C4-2B (cell line): Measurements from ENCODE around the gene ACOT7.
A peak's percentile ranks its signal among the peaks of the same experiment; 100 is the strongest.
"Not testable (repeated sequence)": the region's sequence is repeated elsewhere in the genome, so short reads cannot be mapped to it uniquely, and the experiment has no call there.

Source experiments
- H3K27ac ChIP-seq: fragments of 450-650 bp; 2 replicates; pipeline ENCODE4 v1.5.1; 2017
- CTCF ChIP-seq: fragments of 450-650 bp; conservative IDR thresholded peaks from 2 replicates; pipeline ENCODE4 v1.5.1; 2017; ENCODE audit warnings: mild to moderate bottlenecking
- ZFX ChIP-seq: fragments of 450-650 bp; IDR thresholded peaks from 2 replicates; pipeline ENCODE4 v1.6.1; 2017

The ACOT7 gene

GRCh38 chr1:6393400-6394187 is at the start of gene ACOT7:
ACOT7 (minus strand) TSS chr1:6393767; CDS start chr1:6393399, 368 bp downstream.
- H3K27ac ChIP-seq: peak within 1 kb of the TSS; percentile 87
- TF ChIP-seq ZFX (peak; percentile 62), CTCF (no peak)

GRCh38 chr1:6441586-6441985 is 48.0 kb upstream of the ACOT7 start:
- H3K27ac ChIP-seq: no peak overlapping the region
- TF ChIP-seq ZFX (no peak), CTCF (no peak)

- no peak overlapping the region for H3K27ac ChIP-seq
- TF ChIP-seq ZFX (no peak), CTCF (peak; percentile 31)
Measured at GRCh38 chr1:6440198-6441126, 46.9 kb upstream of the ACOT7 start.

GRCh38 chr1:6438047-6438525 is 44.5 kb upstream of the ACOT7 start:
- no peak overlapping the region for H3K27ac ChIP-seq
- TF ChIP-seq ZFX (no peak), CTCF (peak; percentile 95)

- not testable (repeated sequence) for H3K27ac ChIP-seq
Measured at GRCh38 chr1:6437012-6437700, 43.6 kb upstream of the ACOT7 start.

- H3K27ac ChIP-seq: not testable (repeated sequence)
Measured at GRCh38 chr1:6436277-6436676, 42.7 kb upstream of the ACOT7 start.

GRCh38 chr1:6435547-6435946 is 42.0 kb upstream of the ACOT7 start:
- no peak overlapping the region for H3K27ac ChIP-seq
- TF ChIP-seq CTCF (no peak), ZFX (no peak)

- no peak overlapping the region for H3K27ac ChIP-seq
- TF ChIP-seq ZFX (no peak), CTCF (no peak)
Measured at GRCh38 chr1:6435129-6435528, 41.6 kb upstream of the ACOT7 start.
